GM23248 (cell line): Measurements from ENCODE around the gene DDX31. TPM values are rescaled to one million over a fixed set of nuclear protein-coding genes. Genes with fewer than 3 reads are reported as not detected.

Experiments
- DNase-seq: peaks from one replicate; pipeline ENCODE4 v3.0.0-alpha.2; 2015
- H2AFZ ChIP-seq: fragments of 200-600 bp; sonication (generic); 2 replicates; pipeline ENCODE4 v1.6.1; 2016; ENCODE audit warnings: antibody characterized with exemption
- H3F3A ChIP-seq: fragments of 200-600 bp; sonication (generic); 2 replicates; pipeline ENCODE4 v1.6.1; 2016; ENCODE audit warnings: mild to moderate bottlenecking, antibody characterized with exemption, mixed run types; ENCODE audit not compliant: insufficient read depth
- H3K27ac ChIP-seq: fragments of 200-600 bp; sonication (generic); 2 replicates; pipeline ENCODE4 v1.5.1; 2016; ENCODE audit warnings: mild to moderate bottlenecking
- H3K27me3 ChIP-seq: fragments of 200-600 bp; sonication (generic); replicated peaks from 2 replicates; pipeline ENCODE4 v1.6.1; 2016; ENCODE audit warnings: mild to moderate bottlenecking; ENCODE audit not compliant: insufficient read depth
- H3K36me3 ChIP-seq: fragments of 200-600 bp; sonication (generic); 2 replicates; pipeline ENCODE4 v1.6.1; 2016; ENCODE audit warnings: low read depth, mild to moderate bottlenecking
- H3K4me1 ChIP-seq: fragments of 200-600 bp; sonication (generic); 2 replicates; pipeline ENCODE4 v1.6.1; 2016; ENCODE audit warnings: mild to moderate bottlenecking; ENCODE audit not compliant: insufficient read depth
- H3K4me2 ChIP-seq: fragments of 200-600 bp; sonication (generic); one replicate; pipeline ENCODE4 v1.6.1; 2016; ENCODE audit warnings: mild to moderate bottlenecking; ENCODE audit not compliant: unreplicated experiment
- H3K4me3 ChIP-seq: fragments of 200-600 bp; sonication (generic); 2 replicates; pipeline ENCODE4 v1.5.1; 2016; ENCODE audit warnings: mild to moderate bottlenecking
- H3K79me2 ChIP-seq: fragments of 200-600 bp; sonication (generic); 2 replicates; pipeline ENCODE4 v1.6.1; 2016; ENCODE audit warnings: mild to moderate bottlenecking; ENCODE audit not compliant: insufficient read depth
- H3K9ac ChIP-seq: fragments of 200-600 bp; sonication (generic); 2 replicates; pipeline ENCODE4 v1.6.1; 2016; ENCODE audit warnings: mild to moderate bottlenecking
- H3K9me2 ChIP-seq: fragments of 200-600 bp; sonication (generic); 2 replicates; pipeline ENCODE4 v1.6.1; 2016; ENCODE audit warnings: mixed run types, mild to moderate bottlenecking, moderate library complexity; ENCODE audit not compliant: insufficient read depth
- H3K9me3 ChIP-seq: fragments of 200-600 bp; sonication (generic); one replicate; pipeline ENCODE4 v1.6.1; 2017; ENCODE audit warnings: low read depth
- H4K20me1 ChIP-seq: fragments of 200-600 bp; sonication (generic); 2 replicates; pipeline ENCODE4 v1.6.0; 2016; ENCODE audit not compliant: insufficient read depth
- EZH2 ChIP-seq: fragments of 200-600 bp; sonication (generic); IDR thresholded peaks from 2 replicates; pipeline ENCODE4 v1.6.1; 2018; ENCODE audit warnings: antibody characterized with exemption, mild to moderate bottlenecking; ENCODE audit not compliant: insufficient read depth, poor library complexity, severe bottlenecking
- EZH2phosphoT487 ChIP-seq: fragments of 200-600 bp; sonication (generic); IDR thresholded peaks from 2 replicates; pipeline ENCODE4 v1.6.1; 2018; ENCODE audit warnings: antibody characterized with exemption, moderate library complexity, mild to moderate bottlenecking, low read depth; ENCODE audit not compliant: insufficient read depth
- WGBS, 2 experiments: methylation state at CpG; one replicate each; pipeline ENCODE4 v1.1.6; 2015 to 2017; ENCODE audit warnings: low lambda C conversion rate in 2 of 2, low coverage in 1 of 2; ENCODE audit errors: missing lambda C conversion rate in 2 of 2; 5-methylcytosine and 5-hydroxymethylcytosine counted together
- in situ Hi-C: fragments of 300-500 bp; cut with MboI; formaldehyde crosslinking; loops from 2 replicates; pipeline ENCODE4 v1.15.0; 2020
- polyA plus RNA-seq: library from polyadenylated mRNA; unstranded; fragments of >200 nt; fragmentation: Nextera tagmentation; extraction: Ambion mirVana; gene quantifications from 2 replicates; pipeline ENCODE4 v1.2.1, GENCODE V29; 2016
- total RNA-seq: library from RNA; depleted of rRNA; stranded (reverse); fragments of >200 nt; shearing (Covaris generic); gene quantifications from 2 replicates; pipeline ENCODE4 v1.2.3, GENCODE V29; 2014

The DDX31 gene
- total and polyA plus RNA-seq, 2 experiments from 2014 or later, result 8.2 to 11.0 TPM

DNA sequence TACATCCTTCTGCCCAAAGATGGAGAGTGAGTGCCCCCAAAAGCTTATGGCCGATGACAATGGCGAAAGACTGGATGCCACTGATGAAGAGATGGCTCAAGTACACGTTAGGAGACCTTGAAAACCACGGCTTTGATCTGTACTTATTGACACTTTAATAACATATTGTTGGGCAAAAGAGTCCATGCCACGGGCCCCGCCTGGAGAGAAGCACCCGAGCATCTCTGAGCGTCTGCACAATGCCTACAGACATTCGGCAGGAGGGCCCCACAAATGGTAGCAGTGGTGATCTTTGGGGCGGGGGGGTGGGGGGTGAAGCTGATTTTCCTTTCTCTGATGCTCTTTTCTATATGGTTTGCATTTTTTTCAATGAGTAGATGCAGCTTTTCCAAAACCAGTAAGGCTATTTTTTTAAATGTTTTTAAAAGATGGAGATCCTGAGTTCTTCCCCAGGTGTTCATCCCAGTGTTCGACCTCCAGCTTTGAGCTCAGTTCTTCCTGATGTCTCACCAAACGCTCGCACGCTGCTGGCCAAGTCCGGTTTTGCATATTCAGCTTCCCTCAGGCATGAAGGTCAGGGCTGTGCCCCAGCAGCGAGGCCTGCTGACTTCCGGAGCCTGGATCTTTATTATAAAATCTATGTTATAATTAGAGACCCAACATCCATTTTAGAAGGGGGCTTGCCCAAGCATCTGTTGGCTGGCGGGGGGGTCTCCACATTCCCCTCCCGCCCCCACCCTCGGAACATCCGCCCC, 121.6 kb downstream of the DDX31 start:
- DNase-seq, result no peak
- H3K9me2 ChIP-seq, result no peaks in the 10 kb centered on the region
- no peak for TF ChIP-seq EZH2phosphoT487
- no peak for TF ChIP-seq EZH2
- H3K4me1 ChIP-seq, result no peaks in the 10 kb centered on the region
- no peak overlapping the region for H2AFZ ChIP-seq
- no peak overlapping the region for H3K27ac ChIP-seq
- H3K9me3 ChIP-seq, result no peaks in the 10 kb centered on the region
- no peaks in the 10 kb centered on the region for H3K79me2 ChIP-seq
- H3K36me3 ChIP-seq, result no peaks in the 10 kb centered on the region
- 50 to 63% methylated on average over 18 to 21 of the region's 21 CpGs for WGBS, 2 experiments
- H3K4me2 ChIP-seq, result no peak overlapping the region
- in situ Hi-C loops, result no loop called here
- no peaks in the 10 kb centered on the region for H3F3A ChIP-seq
- H3K4me3 ChIP-seq, result no peak overlapping the region
- no peaks in the 10 kb centered on the region for H4K20me1 ChIP-seq
- H3K27me3 ChIP-seq, result peaks cover 39% of the 10 kb centered on the region
- H3K9ac ChIP-seq, result no peak overlapping the region

DNA sequence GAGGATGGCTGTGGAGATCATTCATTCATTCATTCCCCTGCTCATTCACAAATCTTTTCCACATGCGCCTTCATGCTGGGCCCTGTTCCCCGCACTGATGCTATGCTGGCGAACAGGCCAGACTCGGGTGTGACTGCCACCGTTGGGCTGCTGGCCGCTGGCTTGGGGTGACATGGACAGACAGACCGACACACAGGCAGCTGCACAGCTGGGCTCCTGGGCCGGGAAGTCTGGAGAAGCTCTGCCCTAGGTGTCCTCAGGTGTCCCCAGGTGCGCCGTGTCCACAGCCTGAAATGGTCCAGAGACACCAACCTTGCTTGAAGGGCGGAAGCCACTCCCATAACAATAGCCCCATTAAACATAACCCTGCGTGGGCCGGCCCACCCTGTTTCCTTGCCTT, 122.3 kb downstream of the DDX31 start:
- Histone ChIP-seq H3K9me2 (no peaks in the 10 kb centered on the region), H3K27me3 (peaks cover 39% of the 10 kb centered on the region), H3K36me3 (no peaks in the 10 kb centered on the region), H4K20me1 (no peaks in the 10 kb centered on the region), H2AFZ (no peak overlapping the region), H3K4me1 (no peaks in the 10 kb centered on the region), H3K9ac (no peak overlapping the region), H3K27ac (no peak overlapping the region), H3K9me3 (no peaks in the 10 kb centered on the region), H3F3A (no peaks in the 10 kb centered on the region), H3K4me2 (no peak overlapping the region), H3K79me2 (no peaks in the 10 kb centered on the region), H3K4me3 (no peak overlapping the region)
- TF ChIP-seq EZH2 (no peak), EZH2phosphoT487 (no peak)
- no peak for DNase-seq
- 40 to 50% methylated on average over 13 of the region's 13 CpGs for WGBS, 2 experiments
- in situ Hi-C loops, result no loop called here

DNA sequence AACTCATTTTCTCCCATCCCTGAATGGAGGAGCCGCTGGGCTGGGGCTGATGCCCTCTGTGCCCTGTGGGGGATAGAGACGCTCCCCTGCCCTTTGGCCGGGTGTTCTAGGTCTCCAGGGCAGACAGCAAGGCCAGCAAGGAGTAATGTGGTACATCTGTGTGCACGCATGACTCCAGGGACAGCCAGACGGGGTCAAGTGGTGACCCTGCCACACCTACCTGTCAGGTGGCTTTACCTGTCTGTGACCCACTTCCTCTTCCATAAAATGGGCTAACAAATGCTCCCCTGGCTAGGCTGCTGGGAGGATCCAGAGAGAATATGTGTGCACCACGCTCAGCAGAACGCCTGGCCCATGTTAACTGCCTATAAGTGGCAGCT, 122.7 kb downstream of the DDX31 start:
- H3K79me2 ChIP-seq, result no peaks in the 10 kb centered on the region
- DNase-seq, result no peak
- in situ Hi-C loops, result no loop called here
- H3F3A ChIP-seq, result no peaks in the 10 kb centered on the region
- no peaks in the 10 kb centered on the region for H3K4me1 ChIP-seq
- H2AFZ ChIP-seq, result no peak overlapping the region
- H3K27ac ChIP-seq, result no peak overlapping the region
- no peaks in the 10 kb centered on the region for H4K20me1 ChIP-seq
- peaks cover 39% of the 10 kb centered on the region for H3K27me3 ChIP-seq
- WGBS, 2 experiments, result 56 to 59% methylated on average over 7 of the region's 7 CpGs
- H3K4me3 ChIP-seq, result no peak overlapping the region
- H3K9ac ChIP-seq, result no peak overlapping the region
- no peaks in the 10 kb centered on the region for H3K9me3 ChIP-seq
- H3K36me3 ChIP-seq, result no peaks in the 10 kb centered on the region
- no peak overlapping the region for H3K4me2 ChIP-seq
- no peaks in the 10 kb centered on the region for H3K9me2 ChIP-seq
- TF ChIP-seq EZH2phosphoT487, result no peak
- TF ChIP-seq EZH2, result no peak

DNA sequence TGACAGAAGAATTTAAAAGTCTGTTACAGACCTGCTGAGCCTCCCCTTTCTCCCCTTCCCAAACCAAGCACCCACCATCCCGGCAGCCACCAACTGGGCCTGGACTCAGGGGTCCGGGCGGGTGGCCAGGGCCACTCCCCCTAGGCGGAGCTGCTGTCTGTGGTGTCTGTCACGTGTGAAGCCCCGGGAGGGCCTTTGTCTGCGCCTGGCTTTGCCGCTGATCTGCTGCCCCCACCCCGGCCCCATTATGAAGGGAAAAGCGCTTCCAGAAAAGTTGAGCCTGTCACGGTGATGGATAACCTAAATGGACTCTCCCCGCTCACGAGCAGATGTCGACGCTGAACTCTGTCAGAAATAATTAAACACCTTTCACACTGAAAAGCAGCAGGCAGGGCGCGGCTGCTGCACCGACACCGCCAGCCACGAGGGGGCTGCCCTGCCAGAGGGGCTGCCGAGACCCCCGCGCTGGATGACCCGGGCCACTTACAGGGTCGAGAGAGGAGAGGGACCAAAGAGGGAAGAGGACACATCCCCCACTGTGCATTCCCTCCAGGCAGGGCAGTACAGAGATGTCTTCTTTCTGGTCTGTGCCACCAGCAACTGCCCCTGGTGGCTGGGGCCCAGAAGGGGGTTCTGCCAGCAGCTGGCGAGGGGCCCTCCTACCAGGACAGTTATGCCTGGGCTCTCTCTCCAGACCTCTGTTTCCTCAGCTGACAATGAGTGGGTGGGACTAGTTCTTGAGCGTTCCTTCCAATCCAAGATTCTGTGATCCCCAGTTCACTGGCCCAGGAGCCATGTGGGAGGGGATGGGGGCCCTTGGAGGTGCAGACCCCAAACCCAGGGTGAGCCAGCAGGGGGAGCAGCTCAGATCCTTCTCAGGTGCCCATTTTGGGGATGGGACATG, 123.4 kb downstream of the DDX31 start:
- Histone ChIP-seq H4K20me1 (no peaks in the 10 kb centered on the region), H2AFZ (no peak overlapping the region), H3K4me1 (no peaks in the 10 kb centered on the region), H3K4me2 (no peak overlapping the region), H3K36me3 (no peaks in the 10 kb centered on the region), H3K79me2 (no peaks in the 10 kb centered on the region), H3K4me3 (no peak overlapping the region), H3F3A (no peaks in the 10 kb centered on the region), H3K9me3 (no peaks in the 10 kb centered on the region), H3K27me3 (peaks cover 41% of the 10 kb centered on the region), H3K27ac (no peak overlapping the region), H3K9me2 (no peaks in the 10 kb centered on the region), H3K9ac (no peak overlapping the region)
- peak; percentile 31 for DNase-seq
- TF ChIP-seq EZH2phosphoT487 (no peak), EZH2 (no peak)
- 1 to 3% methylated on average over 26 to 27 of the region's 27 CpGs for WGBS, 2 experiments
- in situ Hi-C loops, result no loop called here
